ENCODE data around the gene CLIC6.

DNA sequence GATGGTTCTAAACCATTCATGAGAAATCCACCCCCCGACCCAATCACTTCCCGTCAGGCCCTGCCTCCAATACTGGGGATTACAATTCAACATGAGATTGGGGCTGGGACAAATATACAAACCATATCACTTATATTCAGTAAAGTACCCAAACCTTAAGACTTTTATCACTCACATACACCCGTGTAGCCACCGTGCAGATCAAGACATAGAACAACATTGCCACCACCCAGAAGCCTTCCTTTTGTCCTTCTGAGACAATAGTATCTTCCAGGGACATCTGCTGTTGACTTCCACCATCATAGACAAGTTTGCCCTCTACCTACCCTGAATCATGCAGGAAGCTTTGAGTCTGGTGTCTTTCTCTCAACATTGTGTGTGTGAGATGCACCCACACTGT is 37.5 kb downstream of the CLIC6 start:
- TF ChIP-seq, protein P1, sequence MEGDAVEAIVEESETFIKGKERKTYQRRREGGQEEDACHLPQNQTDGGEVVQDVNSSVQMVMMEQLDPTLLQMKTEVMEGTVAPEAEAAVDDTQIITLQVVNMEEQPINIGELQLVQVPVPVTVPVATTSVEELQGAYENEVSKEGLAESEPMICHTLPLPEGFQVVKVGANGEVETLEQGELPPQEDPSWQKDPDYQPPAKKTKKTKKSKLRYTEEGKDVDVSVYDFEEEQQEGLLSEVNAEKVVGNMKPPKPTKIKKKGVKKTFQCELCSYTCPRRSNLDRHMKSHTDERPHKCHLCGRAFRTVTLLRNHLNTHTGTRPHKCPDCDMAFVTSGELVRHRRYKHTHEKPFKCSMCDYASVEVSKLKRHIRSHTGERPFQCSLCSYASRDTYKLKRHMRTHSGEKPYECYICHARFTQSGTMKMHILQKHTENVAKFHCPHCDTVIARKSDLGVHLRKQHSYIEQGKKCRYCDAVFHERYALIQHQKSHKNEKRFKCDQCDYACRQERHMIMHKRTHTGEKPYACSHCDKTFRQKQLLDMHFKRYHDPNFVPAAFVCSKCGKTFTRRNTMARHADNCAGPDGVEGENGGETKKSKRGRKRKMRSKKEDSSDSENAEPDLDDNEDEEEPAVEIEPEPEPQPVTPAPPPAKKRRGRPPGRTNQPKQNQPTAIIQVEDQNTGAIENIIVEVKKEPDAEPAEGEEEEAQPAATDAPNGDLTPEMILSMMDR (IDR thresholded peaks at IDR 0.05): no peak
- TF ChIP-seq POLR2A (IDR thresholded peaks at IDR 0.05): no peak
